K562 (cell line): ENCODE results near the gene MFSD8. TPM values are rescaled to one million over a fixed set of nuclear protein-coding genes. Genes with fewer than 3 reads are reported as not detected.

ENCODE experiments used
- ADNP ChIP-seq: fragments of 200-800 bp; sonication (Bioruptor generic); IDR thresholded peaks from 2 replicates; pipeline ENCODE4 v1.6.1; 2016; ENCODE audit warnings: missing genetic modification characterization, missing compliant biosample characterization
- MAZ ChIP-seq, 2 experiments: fragments of 450-650 bp in 1 of 2; sonication (generic) in 1 of 2; formaldehyde crosslinking; IDR thresholded peaks in 1 of 2; conservative IDR thresholded peaks in 1 of 2; 2 replicates each; pipeline versions ENCODE4 v1.4.0 to v1.5.0; 2020; ENCODE audit warnings: mild to moderate bottlenecking in 1 of 2, missing genetic modification reagents in 1 of 2
- NEUROD1 ChIP-seq: fragments of 150-350 bp; IDR thresholded peaks from 2 replicates; pipeline ENCODE4 v1.6.1; 2014; ENCODE audit warnings: borderline replicate concordance, low read length, low read depth; ENCODE audit not compliant: partially characterized antibody
- POLR2A ChIP-seq: fragments of 450-650 bp; conservative IDR thresholded peaks from 2 replicates; pipeline ENCODE4 v1.6.1; 2016
- polyA plus RNA-seq, 8 experiments: library from polyadenylated mRNA; depleted of rRNA in 4 of 8; stranded (reverse) in 5 of 8; unstranded in 3 of 8; fragments of >200 nt; fragmentation: Nextera tagmentation in 2 of 8; fragmentation: Illumina TruSeq in 1 of 8; extraction: Ambion mirVana in 2 of 8; extraction: Trizol in 1 of 8; gene quantifications; 2 replicates each; pipeline versions ENCODE4 v1.2.1 to v1.2.3, GENCODE V29; 2011 to 2014; ENCODE audit warnings: inconsistent platforms in 1 of 8, missing spikeins in 1 of 8
- total RNA-seq, 7 experiments: library from RNA; depleted of rRNA in 6 of 7; stranded (reverse); fragments of >200 nt in 6 of 7; fragmentation: Illumina TruSeq in 2 of 7; extraction: Trizol in 2 of 7; gene quantifications; 2 replicates each; pipeline versions ENCODE4 v1.2.1 to v1.2.3, GENCODE V29; 2011 to 2021; ENCODE audit warnings: low replicate concordance in 1 of 7
- TF ChIP-seq, protein P1 (sequence below): IDR thresholded peaks from 3 replicates; pipeline ENCODE4 v1.6.1; 2011; ENCODE audit warnings: borderline replicate concordance, mild to moderate bottlenecking, moderate library complexity; ENCODE audit not compliant: insufficient read length; ENCODE audit errors: extremely low read depth
- TF ChIP-seq, protein P2 (sequence below): sonication (generic); formaldehyde crosslinking; IDR thresholded peaks from 2 replicates; pipeline ENCODE4 v1.8.0; 2022; ENCODE audit warnings: missing genetic modification reagents, mild to moderate bottlenecking, moderate library complexity, borderline replicate concordance
- TF ChIP-seq, protein P3 (sequence below): fragments of 250-450 bp; sonication (Bioruptor Pico); IDR thresholded peaks from 2 replicates; pipeline ENCODE4 v1.8.0; 2021; ENCODE audit warnings: mild to moderate bottlenecking, moderate library complexity
- TF ChIP-seq, protein P4 (sequence below): fragments of 250-450 bp; sonication (Bioruptor Pico); IDR thresholded peaks from 2 replicates; pipeline ENCODE4 v1.8.0; 2021; ENCODE audit warnings: borderline replicate concordance, mild to moderate bottlenecking, moderate library complexity; ENCODE audit not compliant: poor library complexity, severe bottlenecking
- TF ChIP-seq, protein P5 (sequence below): sonication (generic); formaldehyde crosslinking; IDR thresholded peaks from 2 replicates; pipeline ENCODE4 v1.8.0; 2022; ENCODE audit warnings: mild to moderate bottlenecking, missing genetic modification reagents
- TF ChIP-seq, protein P6 (sequence below): sonication (generic); formaldehyde crosslinking; IDR thresholded peaks from 2 replicates; pipeline ENCODE4 v1.8.0; 2023; ENCODE audit warnings: mild to moderate bottlenecking, missing genetic modification reagents

Gene MFSD8
- total and polyA plus RNA-seq, 9 of the 15 experiments (the other 6 are each of a cell fraction or from before 2014, with no cell fraction given): 7.0 to 27.2 (median 18.7) TPM

DNA sequence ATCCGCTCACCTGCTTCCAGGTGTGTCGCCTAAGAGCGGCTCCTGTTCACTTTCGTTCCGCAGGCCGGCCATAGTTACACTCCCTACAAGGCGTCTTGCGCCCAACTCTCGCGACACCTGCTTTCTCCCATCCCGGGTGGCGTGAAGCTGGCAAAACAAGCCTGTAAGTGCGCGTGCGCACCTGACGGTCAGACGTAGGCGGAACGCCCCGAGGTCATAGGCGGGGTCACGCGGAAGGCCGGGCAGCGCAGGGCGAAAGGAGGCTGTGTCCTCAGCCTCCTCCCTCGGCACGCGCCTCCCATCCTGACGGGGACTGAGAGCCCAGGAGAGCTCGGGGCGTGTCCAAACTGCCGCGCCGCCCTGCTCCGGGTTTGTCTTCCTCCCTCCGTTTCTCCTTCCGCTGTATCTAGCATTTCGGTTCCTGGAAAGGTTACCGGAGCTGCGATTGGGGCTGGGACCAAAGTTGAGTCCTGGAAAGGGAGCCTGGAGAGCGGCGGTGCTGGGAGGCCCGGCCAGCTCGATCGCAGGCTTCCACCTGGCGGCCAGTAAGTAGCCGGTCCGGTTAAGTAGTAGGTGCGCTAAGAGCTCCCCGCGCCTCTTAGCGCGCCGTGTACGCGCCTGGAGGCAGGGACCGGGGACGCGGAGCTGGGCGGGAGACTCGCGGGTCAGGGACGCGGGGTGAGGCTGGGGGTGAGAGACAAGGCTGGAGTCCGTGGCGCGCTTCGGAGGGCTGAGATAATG lies at the start of gene MFSD8, which contains the start of gene ABHD18 (continued):
- TF ChIP-seq, protein P1, sequence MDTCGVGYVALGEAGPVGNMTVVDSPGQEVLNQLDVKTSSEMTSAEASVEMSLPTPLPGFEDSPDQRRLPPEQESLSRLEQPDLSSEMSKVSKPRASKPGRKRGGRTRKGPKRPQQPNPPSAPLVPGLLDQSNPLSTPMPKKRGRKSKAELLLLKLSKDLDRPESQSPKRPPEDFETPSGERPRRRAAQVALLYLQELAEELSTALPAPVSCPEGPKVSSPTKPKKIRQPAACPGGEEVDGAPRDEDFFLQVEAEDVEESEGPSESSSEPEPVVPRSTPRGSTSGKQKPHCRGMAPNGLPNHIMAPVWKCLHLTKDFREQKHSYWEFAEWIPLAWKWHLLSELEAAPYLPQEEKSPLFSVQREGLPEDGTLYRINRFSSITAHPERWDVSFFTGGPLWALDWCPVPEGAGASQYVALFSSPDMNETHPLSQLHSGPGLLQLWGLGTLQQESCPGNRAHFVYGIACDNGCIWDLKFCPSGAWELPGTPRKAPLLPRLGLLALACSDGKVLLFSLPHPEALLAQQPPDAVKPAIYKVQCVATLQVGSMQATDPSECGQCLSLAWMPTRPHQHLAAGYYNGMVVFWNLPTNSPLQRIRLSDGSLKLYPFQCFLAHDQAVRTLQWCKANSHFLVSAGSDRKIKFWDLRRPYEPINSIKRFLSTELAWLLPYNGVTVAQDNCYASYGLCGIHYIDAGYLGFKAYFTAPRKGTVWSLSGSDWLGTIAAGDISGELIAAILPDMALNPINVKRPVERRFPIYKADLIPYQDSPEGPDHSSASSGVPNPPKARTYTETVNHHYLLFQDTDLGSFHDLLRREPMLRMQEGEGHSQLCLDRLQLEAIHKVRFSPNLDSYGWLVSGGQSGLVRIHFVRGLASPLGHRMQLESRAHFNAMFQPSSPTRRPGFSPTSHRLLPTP: no peak
- TF ChIP-seq, protein P2, sequence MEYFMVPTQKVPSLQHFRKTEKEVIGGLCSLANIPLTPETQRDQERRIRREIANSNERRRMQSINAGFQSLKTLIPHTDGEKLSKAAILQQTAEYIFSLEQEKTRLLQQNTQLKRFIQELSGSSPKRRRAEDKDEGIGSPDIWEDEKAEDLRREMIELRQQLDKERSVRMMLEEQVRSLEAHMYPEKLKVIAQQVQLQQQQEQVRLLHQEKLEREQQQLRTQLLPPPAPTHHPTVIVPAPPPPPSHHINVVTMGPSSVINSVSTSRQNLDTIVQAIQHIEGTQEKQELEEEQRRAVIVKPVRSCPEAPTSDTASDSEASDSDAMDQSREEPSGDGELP (CRISPR knock-in tag): peak; percentile 78; the same call in 1 of the 2 replicates
- peak; percentile 50 to 69; a peak in 3 of 4 replicates for TF ChIP-seq MAZ (CRISPR knock-in tag; conservative IDR thresholded peaks at IDR 0.05 in 1 of 2, IDR thresholded peaks at IDR 0.05 in 1 of 2)
- TF ChIP-seq, protein P3, sequence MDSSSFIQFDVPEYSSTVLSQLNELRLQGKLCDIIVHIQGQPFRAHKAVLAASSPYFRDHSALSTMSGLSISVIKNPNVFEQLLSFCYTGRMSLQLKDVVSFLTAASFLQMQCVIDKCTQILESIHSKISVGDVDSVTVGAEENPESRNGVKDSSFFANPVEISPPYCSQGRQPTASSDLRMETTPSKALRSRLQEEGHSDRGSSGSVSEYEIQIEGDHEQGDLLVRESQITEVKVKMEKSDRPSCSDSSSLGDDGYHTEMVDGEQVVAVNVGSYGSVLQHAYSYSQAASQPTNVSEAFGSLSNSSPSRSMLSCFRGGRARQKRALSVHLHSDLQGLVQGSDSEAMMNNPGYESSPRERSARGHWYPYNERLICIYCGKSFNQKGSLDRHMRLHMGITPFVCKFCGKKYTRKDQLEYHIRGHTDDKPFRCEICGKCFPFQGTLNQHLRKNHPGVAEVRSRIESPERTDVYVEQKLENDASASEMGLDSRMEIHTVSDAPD (CRISPR knock-in tag): no peak
- TF ChIP-seq, protein P4, sequence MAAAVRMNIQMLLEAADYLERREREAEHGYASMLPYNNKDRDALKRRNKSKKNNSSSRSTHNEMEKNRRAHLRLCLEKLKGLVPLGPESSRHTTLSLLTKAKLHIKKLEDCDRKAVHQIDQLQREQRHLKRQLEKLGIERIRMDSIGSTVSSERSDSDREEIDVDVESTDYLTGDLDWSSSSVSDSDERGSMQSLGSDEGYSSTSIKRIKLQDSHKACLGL (CRISPR knock-in tag): no peak
- TF ChIP-seq POLR2A: peak; percentile 95
- TF ChIP-seq, protein P5, sequence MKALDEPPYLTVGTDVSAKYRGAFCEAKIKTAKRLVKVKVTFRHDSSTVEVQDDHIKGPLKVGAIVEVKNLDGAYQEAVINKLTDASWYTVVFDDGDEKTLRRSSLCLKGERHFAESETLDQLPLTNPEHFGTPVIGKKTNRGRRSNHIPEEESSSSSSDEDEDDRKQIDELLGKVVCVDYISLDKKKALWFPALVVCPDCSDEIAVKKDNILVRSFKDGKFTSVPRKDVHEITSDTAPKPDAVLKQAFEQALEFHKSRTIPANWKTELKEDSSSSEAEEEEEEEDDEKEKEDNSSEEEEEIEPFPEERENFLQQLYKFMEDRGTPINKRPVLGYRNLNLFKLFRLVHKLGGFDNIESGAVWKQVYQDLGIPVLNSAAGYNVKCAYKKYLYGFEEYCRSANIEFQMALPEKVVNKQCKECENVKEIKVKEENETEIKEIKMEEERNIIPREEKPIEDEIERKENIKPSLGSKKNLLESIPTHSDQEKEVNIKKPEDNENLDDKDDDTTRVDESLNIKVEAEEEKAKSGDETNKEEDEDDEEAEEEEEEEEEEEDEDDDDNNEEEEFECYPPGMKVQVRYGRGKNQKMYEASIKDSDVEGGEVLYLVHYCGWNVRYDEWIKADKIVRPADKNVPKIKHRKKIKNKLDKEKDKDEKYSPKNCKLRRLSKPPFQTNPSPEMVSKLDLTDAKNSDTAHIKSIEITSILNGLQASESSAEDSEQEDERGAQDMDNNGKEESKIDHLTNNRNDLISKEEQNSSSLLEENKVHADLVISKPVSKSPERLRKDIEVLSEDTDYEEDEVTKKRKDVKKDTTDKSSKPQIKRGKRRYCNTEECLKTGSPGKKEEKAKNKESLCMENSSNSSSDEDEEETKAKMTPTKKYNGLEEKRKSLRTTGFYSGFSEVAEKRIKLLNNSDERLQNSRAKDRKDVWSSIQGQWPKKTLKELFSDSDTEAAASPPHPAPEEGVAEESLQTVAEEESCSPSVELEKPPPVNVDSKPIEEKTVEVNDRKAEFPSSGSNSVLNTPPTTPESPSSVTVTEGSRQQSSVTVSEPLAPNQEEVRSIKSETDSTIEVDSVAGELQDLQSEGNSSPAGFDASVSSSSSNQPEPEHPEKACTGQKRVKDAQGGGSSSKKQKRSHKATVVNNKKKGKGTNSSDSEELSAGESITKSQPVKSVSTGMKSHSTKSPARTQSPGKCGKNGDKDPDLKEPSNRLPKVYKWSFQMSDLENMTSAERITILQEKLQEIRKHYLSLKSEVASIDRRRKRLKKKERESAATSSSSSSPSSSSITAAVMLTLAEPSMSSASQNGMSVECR (CRISPR knock-in tag): peak; percentile 80
- no peak for TF ChIP-seq ADNP (tag)
- TF ChIP-seq, protein P6, sequence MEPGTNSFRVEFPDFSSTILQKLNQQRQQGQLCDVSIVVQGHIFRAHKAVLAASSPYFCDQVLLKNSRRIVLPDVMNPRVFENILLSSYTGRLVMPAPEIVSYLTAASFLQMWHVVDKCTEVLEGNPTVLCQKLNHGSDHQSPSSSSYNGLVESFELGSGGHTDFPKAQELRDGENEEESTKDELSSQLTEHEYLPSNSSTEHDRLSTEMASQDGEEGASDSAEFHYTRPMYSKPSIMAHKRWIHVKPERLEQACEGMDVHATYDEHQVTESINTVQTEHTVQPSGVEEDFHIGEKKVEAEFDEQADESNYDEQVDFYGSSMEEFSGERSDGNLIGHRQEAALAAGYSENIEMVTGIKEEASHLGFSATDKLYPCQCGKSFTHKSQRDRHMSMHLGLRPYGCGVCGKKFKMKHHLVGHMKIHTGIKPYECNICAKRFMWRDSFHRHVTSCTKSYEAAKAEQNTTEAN (CRISPR knock-in tag): no peak
- TF ChIP-seq NEUROD1: no peak
